GM19023 (cell line): ENCODE data around the gene SRA1.
"Not testable (repeated sequence)": the region's sequence is repeated elsewhere in the genome, so short reads cannot be mapped to it uniquely, and the experiment has no call there.

Experiments
- ATAC-seq: cut with Tn5 transposase; IDR thresholded peaks from one replicate; pipeline ENCODE4 v1.9.1; 2021; ENCODE audit warnings: mild to moderate bottlenecking, moderate library complexity; ENCODE audit not compliant: unreplicated experiment

SRA1 gene

GRCh38 chr5:140557136-140557805 lies at the start of gene SRA1:
Gene SRA1, minus strand, starts transcription at chr5:140557473. Its CDS starts 21 bp downstream, at chr5:140557452.
- ATAC-seq = peak; percentile 95

GRCh38 chr5:140607031-140607430 lies 49.8 kb upstream of the SRA1 start:
- ATAC-seq = no peak

- no peak for ATAC-seq
Observed at GRCh38 chr5:140605879-140606278, 48.6 kb upstream of the SRA1 start.

- ATAC-seq = no peak
Observed at GRCh38 chr5:140603734-140604133, 46.5 kb upstream of the SRA1 start.

GRCh38 chr5:140603446-140603698 lies 46.1 kb upstream of the SRA1 start:
- ATAC-seq = not testable (repeated sequence)

GRCh38 chr5:140602147-140602546 lies 44.9 kb upstream of the SRA1 start:
- no peak for ATAC-seq

GRCh38 chr5:140600096-140600495 lies 42.8 kb upstream of the SRA1 start:
- no peak for ATAC-seq

- ATAC-seq = no peak
Observed at GRCh38 chr5:140598836-140599235, 41.6 kb upstream of the SRA1 start.

GRCh38 chr5:140596321-140596741 lies 39.1 kb upstream of the SRA1 start:
- ATAC-seq = no peak

- no peak for ATAC-seq
Observed at GRCh38 chr5:140595538-140596300, 38.4 kb upstream of the SRA1 start.

GRCh38 chr5:140594169-140594568 lies 36.9 kb upstream of the SRA1 start:
- ATAC-seq = no peak

- not testable (repeated sequence) for ATAC-seq
Observed at GRCh38 chr5:140593070-140593469, 35.8 kb upstream of the SRA1 start.

GRCh38 chr5:140591747-140592372 lies 34.6 kb upstream of the SRA1 start:
- no peak for ATAC-seq

GRCh38 chr5:140590861-140591260 lies 33.6 kb upstream of the SRA1 start:
- ATAC-seq = no peak

- ATAC-seq = no peak
Observed at GRCh38 chr5:140588311-140589070, 31.2 kb upstream of the SRA1 start.

- no peak for ATAC-seq
Observed at GRCh38 chr5:140587495-140587894, 30.2 kb upstream of the SRA1 start.

GRCh38 chr5:140579188-140579747 lies 22.0 kb upstream of the SRA1 start:
- ATAC-seq = not testable (repeated sequence)

- ATAC-seq = no peak
Observed at GRCh38 chr5:140576776-140577201, 19.5 kb upstream of the SRA1 start.

GRCh38 chr5:140575309-140575708 lies 18.0 kb upstream of the SRA1 start:
- no peak for ATAC-seq

GRCh38 chr5:140574165-140574564 lies 16.9 kb upstream of the SRA1 start:
- no peak for ATAC-seq

- no peak for ATAC-seq
Observed at GRCh38 chr5:140573683-140574082, 16.4 kb upstream of the SRA1 start.
